ENCODE measurements around the gene ROGDI.
A peak's percentile ranks its signal among the peaks of the same experiment; 100 is the strongest.

ROGDI gene

DNA sequence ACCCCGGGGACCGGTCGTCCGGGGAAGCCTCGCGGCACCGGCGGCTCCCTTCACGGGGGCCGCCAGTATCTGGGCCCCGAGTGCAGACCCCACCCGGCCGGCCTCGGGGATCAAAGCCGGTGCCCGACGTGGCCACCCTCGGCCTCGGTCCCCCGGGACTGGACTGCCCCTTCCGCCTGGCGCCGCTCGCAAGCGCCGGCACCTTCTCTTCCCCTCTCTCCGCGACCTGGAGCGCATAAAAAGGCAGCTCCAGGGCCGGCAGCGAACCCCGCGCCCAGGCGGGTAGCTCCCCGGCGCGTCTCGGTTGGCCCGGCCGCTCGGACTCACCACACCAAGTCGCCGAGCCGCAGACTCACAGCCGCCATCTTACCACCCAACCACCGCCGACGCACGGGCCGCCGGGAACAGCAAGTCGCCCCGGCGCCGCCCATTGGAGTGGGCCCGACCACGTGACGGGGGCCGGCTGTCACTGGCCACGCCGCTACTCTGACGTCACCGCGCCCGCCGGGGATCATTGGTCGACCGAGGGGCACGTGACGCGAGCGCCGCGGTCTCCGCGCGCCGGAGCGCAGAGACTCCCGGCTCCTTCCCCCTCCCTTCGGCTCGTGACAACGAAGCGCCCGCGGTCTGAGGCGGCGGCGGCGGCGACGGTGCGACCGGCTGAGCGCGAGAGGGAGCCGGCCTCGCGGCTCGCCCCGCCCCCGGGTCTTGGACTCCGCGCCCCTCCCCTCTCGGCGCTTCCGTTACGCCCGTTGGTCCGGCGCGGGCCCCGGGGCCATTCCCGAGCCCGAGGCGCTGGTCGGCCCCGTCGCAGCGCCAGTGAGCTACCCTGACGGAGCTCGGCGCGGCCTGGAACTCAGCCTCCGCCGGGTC is 44.7 kb upstream of the ROGDI start, which contains the start of the genes GLYR1 and UBN1:
Gene GLYR1, minus strand, starts transcription at position 388 of the 873 bp plus-strand sequence. Its CDS starts 23 bp downstream, at position 365.
Gene UBN1, plus strand, starts transcription at position 581 of the 873 bp plus-strand sequence. CDS start 5,437 bp downstream, outside the sequence.
- H3K27ac ChIP-seq (ENCODE audit: low read length), result peak within 1 kb of the TSS; percentile 80
- H3K9me3 ChIP-seq (ENCODE audit: insufficient read depth, low read length), result no peaks in the 10 kb centered on the region
- H4K20me1 ChIP-seq (ENCODE audit: insufficient read depth, low read length), result peaks cover 41% of the 10 kb centered on the region

DNA sequence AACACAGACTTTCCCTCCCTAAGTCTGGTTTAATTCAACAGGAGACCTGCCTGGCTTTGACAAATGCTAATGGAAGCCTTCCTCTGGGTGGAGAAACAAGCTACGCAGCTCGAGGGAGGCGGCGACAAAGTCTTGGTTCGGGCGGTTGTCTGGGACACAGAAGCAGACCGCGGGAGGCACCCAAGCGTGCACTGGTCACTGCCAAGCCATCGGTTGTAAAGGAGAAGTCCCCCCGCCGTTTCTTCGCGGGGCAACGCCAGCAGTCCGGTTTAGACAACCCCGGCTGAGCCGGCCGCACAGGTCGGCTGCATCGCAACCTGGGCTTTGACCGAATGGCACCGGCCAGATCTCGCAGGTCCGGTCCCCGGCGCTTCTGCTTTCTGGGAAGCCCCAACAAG is 44.1 kb upstream of the ROGDI start:
- peak overlapping the region; percentile 87 for H3K4me2 ChIP-seq (ENCODE audit: low read length)
- H3K4me1 ChIP-seq (ENCODE audit: low read length), result peaks cover 26% of the 10 kb centered on the region
- TF ChIP-seq, protein P1, sequence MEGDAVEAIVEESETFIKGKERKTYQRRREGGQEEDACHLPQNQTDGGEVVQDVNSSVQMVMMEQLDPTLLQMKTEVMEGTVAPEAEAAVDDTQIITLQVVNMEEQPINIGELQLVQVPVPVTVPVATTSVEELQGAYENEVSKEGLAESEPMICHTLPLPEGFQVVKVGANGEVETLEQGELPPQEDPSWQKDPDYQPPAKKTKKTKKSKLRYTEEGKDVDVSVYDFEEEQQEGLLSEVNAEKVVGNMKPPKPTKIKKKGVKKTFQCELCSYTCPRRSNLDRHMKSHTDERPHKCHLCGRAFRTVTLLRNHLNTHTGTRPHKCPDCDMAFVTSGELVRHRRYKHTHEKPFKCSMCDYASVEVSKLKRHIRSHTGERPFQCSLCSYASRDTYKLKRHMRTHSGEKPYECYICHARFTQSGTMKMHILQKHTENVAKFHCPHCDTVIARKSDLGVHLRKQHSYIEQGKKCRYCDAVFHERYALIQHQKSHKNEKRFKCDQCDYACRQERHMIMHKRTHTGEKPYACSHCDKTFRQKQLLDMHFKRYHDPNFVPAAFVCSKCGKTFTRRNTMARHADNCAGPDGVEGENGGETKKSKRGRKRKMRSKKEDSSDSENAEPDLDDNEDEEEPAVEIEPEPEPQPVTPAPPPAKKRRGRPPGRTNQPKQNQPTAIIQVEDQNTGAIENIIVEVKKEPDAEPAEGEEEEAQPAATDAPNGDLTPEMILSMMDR (IDR thresholded peaks at IDR 0.05; ENCODE audit: low read depth, low read length), result no peak
- no peak for TF ChIP-seq EZH2phosphoT487 (IDR thresholded peaks at IDR 0.05; ENCODE audit: low read depth)
- H3K36me3 ChIP-seq (replicated peaks; ENCODE audit: low read depth, low read length), result peaks cover 30% of the 10 kb centered on the region
- H3K9ac ChIP-seq (ENCODE audit: low read length), result peak overlapping the region; percentile 93
- peak overlapping the region; percentile 61 for H3K27ac ChIP-seq (ENCODE audit: low read length)
- no peaks in the 10 kb centered on the region for H3K27me3 ChIP-seq (ENCODE audit: low read depth, low read length)
- H3K9me3 ChIP-seq (ENCODE audit: insufficient read depth, low read length), result no peaks in the 10 kb centered on the region
- no peak overlapping the region for H2AFZ ChIP-seq (ENCODE audit: low read depth, low read length)
- H3K79me2 ChIP-seq (ENCODE audit: low read length), result peaks cover 81% of the 10 kb centered on the region
- peak overlapping the region; percentile 99 for H3K4me3 ChIP-seq (ENCODE audit: low read length)
- H4K20me1 ChIP-seq (ENCODE audit: insufficient read depth, low read length), result peaks cover 36% of the 10 kb centered on the region

More for the DNA sequence above, 44.7 kb upstream of the ROGDI start, which contains the start of the genes GLYR1 and UBN1:
- Histone ChIP-seq H3K4me2 (ENCODE audit: low read length) (peak within 1 kb of the TSS; percentile 100), H2AFZ (ENCODE audit: low read depth, low read length) (peak within 1 kb of the TSS; percentile 38; the same call in 1 of the 2 replicates), H3K36me3 (replicated peaks; ENCODE audit: low read depth, low read length) (peaks cover 27% of the 10 kb centered on the region), H3K4me3 (ENCODE audit: low read length) (peak within 1 kb of the TSS; percentile 99), H3K79me2 (ENCODE audit: low read length) (peaks cover 87% of the 10 kb centered on the region), H3K4me1 (ENCODE audit: low read length) (peaks cover 26% of the 10 kb centered on the region), H3K9ac (ENCODE audit: low read length) (peak within 1 kb of the TSS; percentile 93), H3K27me3 (ENCODE audit: low read depth, low read length) (no peaks in the 10 kb centered on the region)
- no peak for TF ChIP-seq EZH2phosphoT487 (IDR thresholded peaks at IDR 0.05; ENCODE audit: low read depth)
- TF ChIP-seq, protein P1 (IDR thresholded peaks at IDR 0.05; ENCODE audit: low read depth, low read length), result no peak

DNA sequence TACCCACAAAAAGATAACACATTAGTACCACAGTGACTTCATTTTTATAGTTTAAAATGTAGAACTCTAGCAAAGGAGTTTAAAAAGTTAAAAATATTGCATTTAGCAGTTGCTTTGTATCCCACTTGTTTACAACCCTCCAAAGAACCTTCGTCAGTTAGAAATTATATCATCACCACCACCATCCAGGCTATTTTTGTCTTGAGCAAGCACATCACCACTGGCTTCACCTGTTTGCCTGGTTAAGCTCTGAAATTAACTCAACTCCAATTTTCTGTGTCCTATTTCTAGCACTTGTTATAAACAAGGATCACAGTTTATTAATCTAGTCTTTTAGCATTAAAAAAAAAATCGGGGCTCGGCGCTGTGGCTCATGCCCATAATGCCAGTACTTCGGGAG is 38.6 kb upstream of the ROGDI start:
- Histone ChIP-seq H3K79me2 (ENCODE audit: low read length) (peaks cover 44% of the 10 kb centered on the region), H3K36me3 (replicated peaks; ENCODE audit: low read depth, low read length) (peaks cover 66% of the 10 kb centered on the region)

More for the DNA sequence above, 38.6 kb upstream of the ROGDI start:
- H3K9ac ChIP-seq (ENCODE audit: low read length), result no peak overlapping the region
- peaks cover 8% of the 10 kb centered on the region for H4K20me1 ChIP-seq (ENCODE audit: insufficient read depth, low read length)
- H3K4me1 ChIP-seq (ENCODE audit: low read length), result peaks cover 7% of the 10 kb centered on the region
- H3K27me3 ChIP-seq (ENCODE audit: low read depth, low read length), result no peaks in the 10 kb centered on the region
- H3K9me3 ChIP-seq (ENCODE audit: insufficient read depth, low read length), result no peaks in the 10 kb centered on the region
- TF ChIP-seq EZH2phosphoT487 (IDR thresholded peaks at IDR 0.05; ENCODE audit: low read depth), result no peak
- TF ChIP-seq, protein P1 (IDR thresholded peaks at IDR 0.05; ENCODE audit: low read depth, low read length), result no peak
- H3K4me3 ChIP-seq (ENCODE audit: low read length), result no peak overlapping the region
- H3K27ac ChIP-seq (ENCODE audit: low read length), result no peak overlapping the region
- no peak overlapping the region for H2AFZ ChIP-seq (ENCODE audit: low read depth, low read length)
- no peak overlapping the region for H3K4me2 ChIP-seq (ENCODE audit: low read length)
